HepG2 (cell line): ENCODE results near the gene TMED6.

ENCODE experiments used
- MATR3 ChIP-seq: sonication (generic); formaldehyde crosslinking; IDR thresholded peaks from 2 replicates; pipeline ENCODE4 v1.4.0; 2020; ENCODE audit warnings: missing genetic modification reagents
- NFE2 ChIP-seq: sonication (generic); formaldehyde crosslinking; IDR thresholded peaks from 2 replicates; pipeline ENCODE4 v1.4.0; 2020; ENCODE audit warnings: missing genetic modification reagents
- ZSCAN9 ChIP-seq: IDR thresholded peaks from 2 replicates; pipeline ENCODE4 v1.6.1; 2016; ENCODE audit warnings: borderline replicate concordance

DNA sequence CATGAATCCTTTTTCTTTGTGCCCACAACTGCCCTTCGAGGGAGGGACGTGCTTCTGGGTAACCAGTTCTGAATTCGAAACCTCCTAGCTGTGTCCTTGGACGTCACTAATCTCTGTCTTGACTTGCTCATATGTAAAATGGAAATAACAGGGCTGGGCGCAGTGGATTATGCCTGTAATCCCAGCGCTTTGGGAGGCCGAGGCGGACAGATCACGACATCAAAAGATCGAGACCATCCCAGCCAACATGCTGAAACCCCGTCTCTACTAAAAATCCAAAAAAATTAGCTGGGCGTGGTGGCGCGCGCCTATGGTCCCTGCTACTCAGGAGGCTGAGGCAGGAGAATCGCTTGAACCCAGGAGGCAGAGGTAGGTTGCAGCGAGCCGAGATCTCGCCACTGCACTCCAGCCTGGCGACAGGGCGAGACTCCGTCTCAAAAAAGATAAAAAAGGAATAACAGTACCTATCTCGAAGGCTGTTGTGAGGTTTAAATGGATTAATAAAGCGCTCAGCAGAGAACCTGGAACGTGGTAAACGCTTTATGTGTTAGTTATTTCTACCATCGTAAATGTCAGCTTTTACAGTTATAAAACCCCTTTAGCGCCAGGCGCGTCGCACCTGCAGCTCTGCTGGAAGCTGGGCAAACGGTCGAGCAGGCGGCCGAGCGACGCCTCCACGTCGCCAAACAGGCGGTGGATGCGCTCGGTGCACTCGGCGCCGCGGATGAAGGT lies 12.9 kb downstream of the TMED6 start:
- TF ChIP-seq MATR3 (CRISPR knock-in tag) (no peak), ZSCAN9 (no peak), NFE2 (CRISPR knock-in tag) (no peak)
